Nephron (organoid): ENCODE data around the gene RGS14.
"Not testable (repeated sequence)": the region's sequence is repeated elsewhere in the genome, so short reads cannot be mapped to it uniquely, and the experiment has no call there.

Experiments used
- H3K27ac Mint-ChIP-seq, 3 experiments: 2 replicates each; pipeline ENCODE4 v1.8.0; 2020; ENCODE audit warnings: mixed read lengths in 3 of 3, mild to moderate bottlenecking in 2 of 3, moderate library complexity in 1 of 3
- H3K27me3 Mint-ChIP-seq: 2 replicates; pipeline ENCODE4 v1.8.0; 2021; ENCODE audit warnings: low read depth, mild to moderate bottlenecking, moderate library complexity, mixed read lengths
- H3K36me3 Mint-ChIP-seq: 2 replicates; pipeline ENCODE4 v1.8.0; 2020; ENCODE audit warnings: low read depth, mixed read lengths
- H3K4me1 Mint-ChIP-seq: 2 replicates; pipeline ENCODE4 v1.8.0; 2020; ENCODE audit warnings: mixed read lengths
- H3K4me3 Mint-ChIP-seq, 3 experiments: 2 replicates each; pipeline ENCODE4 v1.8.0; 2020; ENCODE audit warnings: mild to moderate bottlenecking in 3 of 3, mixed read lengths in 3 of 3, moderate library complexity in 2 of 3
- H3K9me3 Mint-ChIP-seq: 2 replicates; pipeline ENCODE4 v1.8.0; 2020; ENCODE audit warnings: mixed read lengths
- CTCF ChIP-seq, 3 experiments: fragments of 200-600 bp; sonication (generic); IDR thresholded peaks; one replicate each; pipeline ENCODE4 v1.5.0; 2021; ENCODE audit warnings: antibody characterized with exemption in 3 of 3; ENCODE audit not compliant: unreplicated experiment in 3 of 3

The RGS14 gene

DNA sequence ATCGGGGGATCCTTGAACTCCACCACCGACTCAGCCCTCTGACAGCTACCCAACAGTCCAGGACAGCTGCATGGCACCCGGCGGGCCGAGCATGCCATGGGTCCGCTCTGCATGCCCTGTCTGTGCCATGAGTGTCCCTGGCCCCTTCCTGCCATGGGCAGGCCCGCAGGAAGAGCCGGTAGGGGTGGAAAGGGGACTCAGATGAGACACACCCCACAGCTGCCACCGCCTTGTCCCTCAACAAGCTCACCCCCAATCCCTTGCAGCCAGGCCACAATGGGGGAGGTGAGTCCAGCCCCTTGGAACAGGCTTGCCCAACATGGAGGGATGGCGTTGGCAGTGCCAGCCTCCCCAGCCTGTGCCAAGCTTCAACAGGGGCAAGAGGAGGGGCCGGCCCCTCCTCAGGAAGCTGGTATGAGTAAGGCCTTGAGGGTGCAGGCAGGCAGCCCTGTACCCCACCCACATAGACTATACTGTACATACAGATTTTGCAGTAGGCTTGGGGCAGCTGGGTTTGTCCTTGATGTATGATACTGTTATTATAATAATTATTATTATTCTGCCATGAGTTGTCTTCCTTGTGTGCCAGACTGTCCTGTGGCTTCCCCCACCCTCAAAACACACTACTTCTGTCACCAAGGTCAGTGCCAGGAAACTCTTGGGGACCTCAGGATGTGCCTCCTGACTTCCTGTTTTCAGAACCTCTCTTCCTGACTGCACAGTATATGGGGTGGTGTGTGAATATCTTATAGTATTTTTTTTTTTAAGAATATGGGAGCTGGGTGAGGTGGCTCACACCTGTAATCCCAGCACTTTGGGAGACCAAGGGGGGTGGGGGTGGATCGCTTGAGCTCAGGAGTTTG is 14.5 kb downstream of the RGS14 start:
- H3K27me3 Mint-ChIP-seq = no peaks in the 10 kb centered on the region
- no peak for TF ChIP-seq CTCF (IDR thresholded peaks at IDR 0.05; ENCODE audit: unreplicated experiment in 3 of 3)
- H3K36me3 Mint-ChIP-seq = peaks cover 3% of the 10 kb centered on the region
- peak overlapping the region; percentile 71 to 78 (median 75) for H3K4me3 Mint-ChIP-seq
- H3K4me1 Mint-ChIP-seq = peaks cover 22% of the 10 kb centered on the region
- no peak overlapping the region for H3K27ac Mint-ChIP-seq
- no peaks in the 10 kb centered on the region for H3K9me3 Mint-ChIP-seq

DNA sequence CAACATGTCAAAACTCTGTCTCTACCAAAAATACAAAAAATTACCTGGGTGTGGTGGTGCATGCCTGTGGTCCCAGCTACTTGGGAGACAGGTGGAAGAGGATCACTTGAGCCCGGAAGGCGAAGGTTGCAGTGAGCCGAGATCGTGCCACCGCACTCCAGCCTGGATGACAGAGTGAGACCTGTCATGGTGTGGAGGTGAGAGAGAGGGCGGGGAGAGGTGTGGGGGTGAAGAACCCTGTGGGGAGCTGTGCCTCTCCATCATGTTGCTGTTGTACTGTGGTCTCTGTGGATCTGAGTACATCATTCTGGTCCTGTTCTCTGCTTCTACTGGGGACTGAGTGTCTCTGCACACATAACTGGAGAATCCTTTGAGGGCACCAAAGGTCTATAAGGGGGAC is 15.2 kb downstream of the RGS14 start:
- peaks cover 3% of the 10 kb centered on the region for H3K36me3 Mint-ChIP-seq
- no peaks in the 10 kb centered on the region for H3K27me3 Mint-ChIP-seq
- no peak for TF ChIP-seq CTCF (IDR thresholded peaks at IDR 0.05; ENCODE audit: unreplicated experiment in 3 of 3)
- H3K9me3 Mint-ChIP-seq = no peaks in the 10 kb centered on the region
- no peak overlapping the region for H3K27ac Mint-ChIP-seq
- peak overlapping the region; percentile 11 to 29 (median 16) for H3K4me3 Mint-ChIP-seq
- peaks cover 22% of the 10 kb centered on the region for H3K4me1 Mint-ChIP-seq

- H3K36me3 Mint-ChIP-seq = peaks cover 3% of the 10 kb centered on the region
- peak overlapping the region in 2 of 3 experiments; percentile 22 to 44 for H3K4me3 Mint-ChIP-seq
- H3K27ac Mint-ChIP-seq = no peak overlapping the region
- peaks cover 4% of the 10 kb centered on the region for H3K27me3 Mint-ChIP-seq
- H3K4me1 Mint-ChIP-seq = peaks cover 15% of the 10 kb centered on the region
- TF ChIP-seq CTCF (IDR thresholded peaks at IDR 0.05; ENCODE audit: unreplicated experiment in 3 of 3) = no peak
- no peaks in the 10 kb centered on the region for H3K9me3 Mint-ChIP-seq
Observed at GRCh38 chr5:177373806-177374205, 16.1 kb downstream of the RGS14 start.

- no peak for TF ChIP-seq CTCF (IDR thresholded peaks at IDR 0.05; ENCODE audit: unreplicated experiment in 3 of 3)
- Mint-ChIP-seq H3K36me3 (peaks cover 3% of the 10 kb centered on the region), H3K4me3 (peak overlapping the region in 2 of 3 experiments; percentile 9 to 44), H3K27me3 (peaks cover 6% of the 10 kb centered on the region), H3K4me1 (peaks cover 14% of the 10 kb centered on the region), H3K27ac (no peak overlapping the region), H3K9me3 (no peaks in the 10 kb centered on the region)
Observed at GRCh38 chr5:177374211-177374610, 16.5 kb downstream of the RGS14 start.

- Mint-ChIP-seq H3K27ac (peak overlapping the region in 1 of 3 experiments; percentile 44), H3K27me3 (peaks cover 12% of the 10 kb centered on the region)
- not testable (repeated sequence) for H3K4me1 Mint-ChIP-seq, H3K4me3 Mint-ChIP-seq, H3K9me3 Mint-ChIP-seq, H3K36me3 Mint-ChIP-seq
Observed at GRCh38 chr5:177375516-177375915, 17.8 kb downstream of the RGS14 start.

DNA sequence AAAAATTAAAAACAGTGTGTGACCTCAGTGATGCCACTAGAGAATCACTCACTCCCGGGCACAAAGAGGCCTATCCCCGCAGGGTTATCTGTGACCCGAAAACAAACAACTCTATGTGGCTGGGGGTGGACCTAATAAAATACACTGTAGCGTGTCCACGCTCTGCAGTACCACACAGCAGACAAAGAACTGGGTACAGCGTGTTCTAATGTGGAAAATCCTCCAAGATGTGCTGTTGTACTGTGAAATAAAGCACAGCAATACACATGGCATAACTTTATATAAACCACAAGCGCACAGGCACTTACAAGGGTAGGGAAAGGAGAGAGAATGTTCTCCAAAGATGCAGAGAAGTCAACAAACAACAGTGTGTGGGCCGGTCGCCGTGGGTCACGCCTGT is 18.4 kb downstream of the RGS14 start:
- peaks cover 3% of the 10 kb centered on the region for H3K36me3 Mint-ChIP-seq
- H3K27me3 Mint-ChIP-seq = peaks cover 14% of the 10 kb centered on the region
- no peaks in the 10 kb centered on the region for H3K9me3 Mint-ChIP-seq
- H3K4me1 Mint-ChIP-seq = peaks cover 7% of the 10 kb centered on the region
- H3K4me3 Mint-ChIP-seq = no peak overlapping the region
- no peak for TF ChIP-seq CTCF (IDR thresholded peaks at IDR 0.05; ENCODE audit: unreplicated experiment in 3 of 3)
- peak overlapping the region in 2 of 3 experiments; percentile 79 to 85 for H3K27ac Mint-ChIP-seq
